HG02571 (cell line): ENCODE measurements around the gene RAB30.
A peak's percentile ranks its signal among the peaks of the same experiment; 100 is the strongest.

Experiments used
- ATAC-seq: cut with Tn5 transposase; IDR thresholded peaks from one replicate; pipeline ENCODE4 v1.9.1; 2021; ENCODE audit warnings: mild to moderate bottlenecking, moderate library complexity; ENCODE audit not compliant: unreplicated experiment

The RAB30 gene

GRCh38 chr11:83070731-83071566 lies 748 bp downstream of the RAB30 start:
- ATAC-seq = no peak

DNA sequence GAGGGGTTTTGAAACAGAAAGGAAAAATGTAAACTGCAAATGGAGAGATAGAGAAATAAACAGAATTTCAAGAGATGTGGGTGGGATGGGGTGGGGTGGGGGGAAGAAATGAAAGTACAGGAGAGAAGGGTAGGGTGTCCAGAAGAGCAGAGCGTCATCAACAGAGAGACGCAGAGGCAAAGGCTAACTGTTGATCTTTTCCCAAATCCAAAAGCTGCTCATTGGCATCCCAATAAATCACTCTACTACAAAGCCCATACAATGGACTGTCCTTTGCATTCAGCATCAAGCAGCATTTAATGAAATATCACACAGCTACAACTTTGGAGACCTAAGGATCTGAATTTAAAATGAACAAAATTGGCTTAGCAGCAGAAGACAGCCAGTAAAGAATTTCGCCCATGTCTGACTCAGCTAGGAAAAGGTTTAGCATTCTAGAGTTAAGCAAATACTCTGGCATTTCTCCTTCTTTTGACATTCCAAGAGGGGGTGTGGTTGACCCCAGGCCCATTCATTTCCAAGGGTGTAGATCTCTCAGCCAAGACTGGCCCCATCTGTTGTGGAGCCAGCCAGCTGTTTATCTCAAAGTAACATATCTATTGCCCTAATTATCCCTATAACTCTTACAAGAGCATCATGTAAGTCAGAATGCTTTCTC lies 1.5 kb downstream of the RAB30 start:
- no peak for ATAC-seq

- no peak for ATAC-seq
Observed at GRCh38 chr11:83069441-83070043, 2.2 kb downstream of the RAB30 start.

DNA sequence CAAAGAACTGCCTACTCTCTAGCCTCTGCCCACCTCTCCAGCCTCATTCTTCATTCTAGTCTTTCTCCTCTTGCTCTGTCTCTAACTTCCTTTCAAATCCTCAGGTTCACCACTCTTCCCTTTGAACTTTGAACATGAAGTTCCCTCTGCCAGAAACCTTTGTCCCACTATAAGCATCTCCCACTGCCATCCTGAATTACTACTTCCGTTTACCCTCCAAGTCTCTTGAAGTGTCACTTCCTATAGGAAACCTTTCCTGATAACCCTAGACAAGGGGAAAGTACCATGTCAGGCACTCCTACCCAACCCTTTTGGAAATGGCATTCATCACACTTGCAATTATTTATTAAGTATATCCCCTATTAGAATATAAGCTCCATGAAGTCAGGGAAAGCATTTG lies 3.1 kb downstream of the RAB30 start:
- ATAC-seq = no peak

- no peak for ATAC-seq
Observed at GRCh38 chr11:83064011-83064410, 7.7 kb downstream of the RAB30 start.

GRCh38 chr11:83063073-83063754 lies 8.5 kb downstream of the RAB30 start:
- peak; percentile 62 for ATAC-seq

- ATAC-seq = peak; percentile 62
Observed at GRCh38 chr11:83061883-83062282, 9.8 kb downstream of the RAB30 start.

- no peak for ATAC-seq
Observed at GRCh38 chr11:83060965-83061364, 10.7 kb downstream of the RAB30 start.

DNA sequence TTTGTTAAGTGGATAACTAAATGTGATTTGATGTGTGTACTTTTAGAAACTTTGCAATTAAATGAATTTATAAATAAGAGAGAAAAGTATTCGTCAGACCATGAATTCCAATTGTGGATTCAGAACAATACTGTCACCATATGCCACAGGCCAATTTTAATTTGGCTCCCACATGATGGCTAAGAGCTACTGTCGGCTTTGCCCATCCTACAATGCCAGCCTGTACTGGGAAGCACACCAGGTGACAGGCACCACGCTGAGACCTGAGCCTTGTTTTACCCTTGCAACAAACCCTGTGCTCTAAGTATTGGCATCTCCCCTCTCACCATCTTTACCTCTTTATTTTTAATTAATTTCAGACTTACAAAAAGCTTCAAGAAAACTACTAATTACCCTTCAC lies 14.0 kb downstream of the RAB30 start:
- no peak for ATAC-seq

DNA sequence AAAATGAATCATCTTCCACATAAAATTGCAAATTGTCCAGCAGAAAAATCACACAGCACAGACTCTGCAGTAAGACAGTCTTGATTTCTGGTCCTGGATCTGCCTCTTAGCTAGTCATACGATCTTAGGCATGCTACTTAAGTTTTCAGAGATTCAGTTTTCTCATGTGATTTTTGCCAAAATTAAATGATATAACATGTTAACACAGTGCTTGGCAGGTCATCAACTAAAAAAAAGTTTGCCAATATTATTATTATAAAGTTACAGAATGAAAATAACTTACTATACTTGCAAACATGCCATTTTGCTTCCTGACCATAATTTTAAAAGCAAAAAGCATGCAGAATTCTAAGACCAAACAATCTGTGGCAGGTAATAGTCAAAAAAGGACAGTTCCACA lies 15.1 kb downstream of the RAB30 start:
- ATAC-seq = no peak

GRCh38 chr11:83056204-83056603 lies 15.5 kb downstream of the RAB30 start:
- ATAC-seq = no peak

DNA sequence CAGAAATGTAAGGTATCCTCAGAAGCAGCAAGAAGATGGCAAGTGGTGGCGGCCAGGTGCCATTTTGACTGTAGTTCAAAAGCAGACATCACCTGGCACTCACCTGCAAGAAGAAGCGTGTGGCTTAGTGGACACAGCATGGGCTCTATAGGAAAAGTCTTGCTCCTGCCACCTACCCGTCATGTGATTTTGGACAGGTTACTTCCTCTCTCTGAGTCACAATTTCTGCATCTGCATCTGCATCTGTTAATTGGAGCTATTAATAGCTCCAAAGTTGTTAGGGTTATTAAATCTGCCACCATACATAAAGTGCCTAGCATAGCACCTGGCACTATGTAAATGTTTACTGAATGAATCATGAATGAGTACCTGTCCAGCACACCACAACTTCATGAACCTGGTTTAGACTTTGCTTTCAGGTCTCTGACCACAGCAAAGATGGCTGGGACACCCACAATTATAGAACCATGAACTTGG lies 16.8 kb downstream of the RAB30 start:
- ATAC-seq = no peak

- ATAC-seq = no peak
Observed at GRCh38 chr11:83054001-83054400, 17.7 kb downstream of the RAB30 start.

GRCh38 chr11:83051760-83052671 lies 19.7 kb downstream of the RAB30 start:
- no peak for ATAC-seq

- no peak for ATAC-seq
Observed at GRCh38 chr11:83047515-83048225, 24.0 kb downstream of the RAB30 start.

DNA sequence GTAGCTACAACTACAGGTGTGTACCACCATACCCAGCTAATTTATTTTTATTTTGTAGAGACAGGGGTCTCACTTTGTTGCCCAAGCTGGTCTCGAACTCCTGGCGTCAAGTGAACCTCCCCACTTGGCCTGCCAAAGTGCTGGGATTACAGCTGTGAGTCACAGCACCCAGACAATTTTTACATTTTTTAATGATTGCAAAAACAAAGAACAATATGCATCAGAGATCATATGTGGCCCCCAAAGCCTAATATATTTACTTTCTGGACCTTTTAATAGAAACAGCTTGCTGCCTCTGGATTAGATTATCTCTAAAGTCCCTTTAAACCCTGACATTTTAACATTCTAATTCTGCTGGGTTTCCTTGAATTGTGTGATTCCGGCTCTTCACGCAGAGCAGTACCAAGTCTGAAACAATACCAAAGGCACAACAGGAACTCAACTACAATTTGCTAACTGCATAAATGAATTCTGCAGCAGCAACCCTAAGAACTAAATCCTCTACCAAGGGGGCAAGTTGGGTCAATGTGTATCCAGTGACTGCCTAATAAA lies 25.0 kb downstream of the RAB30 start:
- ATAC-seq = no peak

GRCh38 chr11:83044958-83045712 lies 26.6 kb downstream of the RAB30 start:
- ATAC-seq = no peak

GRCh38 chr11:83042964-83043711 lies 28.6 kb downstream of the RAB30 start:
- no peak for ATAC-seq
